Stomach (tissue), 4 donors: ENCODE results near the gene GLT6D1.

ENCODE experiments used
- CTCF ChIP-seq, 7 experiments: fragments of 450-650 bp in 4 of 7; fragments of 200-600 bp in 3 of 7; sonication (generic) in 3 of 7; IDR thresholded peaks; one replicate each; pipeline ENCODE4 v1.5.1; 2016 to 2019; ENCODE audit warnings: antibody characterized with exemption in 7 of 7, control low read depth in 2 of 7, mild to moderate bottlenecking in 1 of 7
- POLR2A ChIP-seq, 4 donors: fragments of 450-650 bp; IDR thresholded peaks; one replicate each; pipeline ENCODE4 v1.6.1; 2016; ENCODE audit warnings: antibody characterized with exemption in 4 of 4, control low read depth in 2 of 4, mild to moderate bottlenecking in 1 of 4, moderate library complexity in 1 of 4
- POLR2AphosphoS5 ChIP-seq, 3 donors: sonication (generic); formaldehyde crosslinking; IDR thresholded peaks; one replicate each; pipeline ENCODE4 v1.6.1; 2016; ENCODE audit warnings: antibody characterized with exemption in 3 of 3

- TF ChIP-seq CTCF (IDR thresholded peaks at IDR 0.05): no peak
- TF ChIP-seq POLR2AphosphoS5 (IDR thresholded peaks at IDR 0.05): no peak
- no peak for TF ChIP-seq POLR2A (IDR thresholded peaks at IDR 0.05)
Observed at GRCh38 chr9:135680056-135680455, 40.7 kb upstream of the GLT6D1 start.
